Calu3 (cell line): ENCODE measurements around the gene NR0B1. TPM values are rescaled to one million over a fixed set of nuclear protein-coding genes. Genes with fewer than 3 reads are reported as not detected.

ENCODE experiments used
- BruUV-seq: library from RNA; stranded (reverse); fragments of 400-500 nt; replicated peaks from 2 replicates; lab custom pipeline; 2021; lab: Mats Ljungman, UMichigan
- CTCF ChIA-PET: fragments of 300-600 bp; sonication (Branson Sonifier 250); formaldehyde crosslinking; loops from one replicate; lab custom pipeline; 2022; ENCODE audit warnings: antibody characterized with exemption; lab: Charles Lee
- DNase-seq: peaks from one replicate; pipeline ENCODE4 v3.0.0; 2022
- H3K27ac Mint-ChIP-seq: one replicate; pipeline ENCODE4 v1.8.0; 2022; ENCODE audit warnings: mixed read lengths; ENCODE audit not compliant: unreplicated experiment
- H3K27me3 Mint-ChIP-seq: one replicate; pipeline ENCODE4 v1.8.0; 2022; ENCODE audit warnings: mixed read lengths; ENCODE audit not compliant: unreplicated experiment
- H3K36me3 Mint-ChIP-seq: one replicate; pipeline ENCODE4 v1.8.0; 2022; ENCODE audit warnings: mild to moderate bottlenecking, moderate library complexity, mixed read lengths; ENCODE audit not compliant: insufficient read depth, unreplicated experiment
- H3K4me1 Mint-ChIP-seq: one replicate; pipeline ENCODE4 v1.8.0; 2022; ENCODE audit warnings: mild to moderate bottlenecking, low read depth, mixed read lengths; ENCODE audit not compliant: unreplicated experiment
- H3K4me3 Mint-ChIP-seq: one replicate; pipeline ENCODE4 v1.8.0; 2022; ENCODE audit warnings: mild to moderate bottlenecking, low read depth, moderate library complexity, mixed read lengths; ENCODE audit not compliant: unreplicated experiment
- H3K9me3 Mint-ChIP-seq: one replicate; pipeline ENCODE4 v1.8.0; 2022; ENCODE audit warnings: low read depth, mixed read lengths; ENCODE audit not compliant: unreplicated experiment
- CTCF ChIP-seq: fragments of 200-600 bp; IDR thresholded peaks from one replicate; pipeline ENCODE4 v1.8.0; 2022; ENCODE audit warnings: antibody characterized with exemption; ENCODE audit not compliant: unreplicated experiment
- intact Hi-C: fragments of 100-400 bp; cut with micrococcal nuclease; formaldehyde crosslinking; loops from one replicate; pipeline ENCODE4 v1.10.0; 2022; ENCODE audit not compliant: unreplicated experiment
- total RNA-seq: library from RNA; stranded (reverse); gene quantifications from 2 replicates; pipeline ENCODE4 v1.2.3, GENCODE V29; 2022

The NR0B1 gene
- total RNA-seq, 1 experiment from 2014 or later = not detected

GRCh38 chrX:30327762-30328161, 18.6 kb upstream of the NR0B1 start:
- Mint-ChIP-seq H3K36me3 (no peaks in the 10 kb centered on the region), H3K4me1 (no peaks in the 10 kb centered on the region), H3K4me3 (no peak overlapping the region), H3K27ac (no peak overlapping the region), H3K27me3 (no peaks in the 10 kb centered on the region), H3K9me3 (no peaks in the 10 kb centered on the region)
- no TSS peak for BruUV-seq
- no peak for TF ChIP-seq CTCF
- CTCF ChIA-PET = interaction anchor here (0.6 kb wide), 1 partner anchor 9 kb away, joined by 4 read pairs; no protein-coding TSS in a partner anchor
- intact Hi-C loops = no loop called here
- no peak for DNase-seq

- Mint-ChIP-seq H3K4me3 (no peak overlapping the region), H3K27ac (no peak overlapping the region), H3K9me3 (no peaks in the 10 kb centered on the region), H3K4me1 (no peaks in the 10 kb centered on the region), H3K36me3 (no peaks in the 10 kb centered on the region), H3K27me3 (no peaks in the 10 kb centered on the region)
- DNase-seq = no peak
- no TSS peak for BruUV-seq
- CTCF ChIA-PET = no interaction called here
- no peak for TF ChIP-seq CTCF
- intact Hi-C loops = no loop called here
Measured at GRCh38 chrX:30317308-30317707, 8.1 kb upstream of the NR0B1 start.

- no peaks in the 10 kb centered on the region for H3K27me3 Mint-ChIP-seq
- intact Hi-C loops = no loop called here
- no peak for DNase-seq
- H3K9me3 Mint-ChIP-seq = no peaks in the 10 kb centered on the region
- no peak for TF ChIP-seq CTCF
- no peak overlapping the region for H3K27ac Mint-ChIP-seq
- H3K4me3 Mint-ChIP-seq = no peak overlapping the region
- H3K36me3 Mint-ChIP-seq = no peaks in the 10 kb centered on the region
- no TSS peak for BruUV-seq
- H3K4me1 Mint-ChIP-seq = no peaks in the 10 kb centered on the region
- CTCF ChIA-PET = no interaction called here
Measured at GRCh38 chrX:30313322-30313721, 4.1 kb upstream of the NR0B1 start.

- H3K4me3 Mint-ChIP-seq = no peak overlapping the region
- no peaks in the 10 kb centered on the region for H3K36me3 Mint-ChIP-seq
- no peaks in the 10 kb centered on the region for H3K9me3 Mint-ChIP-seq
- CTCF ChIA-PET = no interaction called here
- no peaks in the 10 kb centered on the region for H3K4me1 Mint-ChIP-seq
- no peak overlapping the region for H3K27ac Mint-ChIP-seq
- no peak for DNase-seq
- no peak for TF ChIP-seq CTCF
- BruUV-seq = no TSS peak
- intact Hi-C loops = no loop called here
- no peaks in the 10 kb centered on the region for H3K27me3 Mint-ChIP-seq
Measured at GRCh38 chrX:30312858-30313257, 3.7 kb upstream of the NR0B1 start.
